Fibroblast of pulmonary artery (primary cell): ENCODE measurements around the gene SH2D1A.
"Not testable (repeated sequence)": the region's sequence is repeated elsewhere in the genome, so short reads cannot be mapped to it uniquely, and the experiment has no call there.

Source experiments
- DNase-seq: peaks from one replicate; pipeline ENCODE4 v3.0.0-alpha.2; 2010; ENCODE audit warnings: low read depth
- H3K4me3 ChIP-seq: replicated peaks from 2 replicates; pipeline ENCODE4 v1.5.1; 2011; ENCODE audit warnings: low read depth, mild to moderate bottlenecking, control low read depth, low read length, moderate library complexity
- CTCF ChIP-seq: IDR thresholded peaks from 2 replicates; pipeline ENCODE4 v1.5.1; 2011; ENCODE audit warnings: mild to moderate bottlenecking, control low read depth, low read length, inconsistent platforms; ENCODE audit errors: missing control alignments

The SH2D1A gene

GRCh38 chrX:124346117-124346876 lies at the start of gene SH2D1A:
Gene SH2D1A (plus strand): TSS chrX:124346563. CDS start chrX:124346643, 80 bp downstream.
- no peak for TF ChIP-seq CTCF
- DNase-seq = no peak
- no peak within 1 kb of the TSS for H3K4me3 ChIP-seq

- DNase-seq, H3K4me3 ChIP-seq: not testable (repeated sequence)
Measured at GRCh38 chrX:124299323-124299722, 47.0 kb upstream of the SH2D1A start.

- no peak for TF ChIP-seq CTCF
- no peak overlapping the region for H3K4me3 ChIP-seq
- DNase-seq = no peak
Measured at GRCh38 chrX:124300405-124300804, 46.0 kb upstream of the SH2D1A start.

GRCh38 chrX:124307253-124307907 lies 39.0 kb upstream of the SH2D1A start:
- TF ChIP-seq CTCF = no peak
- DNase-seq = no peak
- H3K4me3 ChIP-seq = no peak overlapping the region

GRCh38 chrX:124325732-124326131 lies 20.6 kb upstream of the SH2D1A start:
- no peak overlapping the region for H3K4me3 ChIP-seq
- DNase-seq = no peak
- TF ChIP-seq CTCF = no peak

GRCh38 chrX:124328765-124329164 lies 17.6 kb upstream of the SH2D1A start:
- H3K4me3 ChIP-seq = no peak overlapping the region
- no peak for DNase-seq
- TF ChIP-seq CTCF = no peak

GRCh38 chrX:124332481-124333424 lies 13.6 kb upstream of the SH2D1A start, which contains the start of gene TEX13D:
Gene TEX13D (plus strand): TSS chrX:124332660. CDS start chrX:124332918, 258 bp downstream.
- TF ChIP-seq CTCF = no peak
- no peak for DNase-seq
- H3K4me3 ChIP-seq = no peak within 1 kb of the TSS
